Fibroblast of pulmonary artery (primary cell): ENCODE data around the gene ACTN2.

ENCODE experiments used
- DNase-seq: peaks from one replicate; pipeline ENCODE4 v3.0.0-alpha.2; 2010; ENCODE audit warnings: low read depth
- H3K4me3 ChIP-seq: replicated peaks from 2 replicates; pipeline ENCODE4 v1.5.1; 2011; ENCODE audit warnings: low read depth, mild to moderate bottlenecking, control low read depth, low read length, moderate library complexity
- TF ChIP-seq, protein P1 (sequence below): IDR thresholded peaks from 2 replicates; pipeline ENCODE4 v1.5.1; 2011; ENCODE audit warnings: mild to moderate bottlenecking, control low read depth, low read length, inconsistent platforms; ENCODE audit errors: missing control alignments

ACTN2 gene

DNA sequence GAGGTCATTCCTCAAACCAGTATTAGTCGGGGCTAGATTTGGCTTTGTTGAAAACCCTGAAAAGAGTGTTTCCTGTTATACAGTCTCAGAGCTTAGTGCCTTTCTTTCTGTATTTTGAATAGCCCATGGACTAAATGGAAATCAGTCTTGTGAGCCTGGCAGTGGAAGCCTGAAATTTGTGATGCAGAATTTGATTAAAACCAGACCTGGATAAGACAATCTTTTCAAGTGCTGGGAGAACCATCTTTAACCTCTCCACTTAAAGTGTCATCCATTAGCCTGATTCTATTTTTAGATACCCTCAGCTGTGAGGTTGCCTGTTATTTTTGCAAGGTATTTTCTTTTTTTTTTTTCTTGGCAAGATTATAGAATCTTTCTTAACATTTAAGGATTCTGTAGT lies 19.5 kb downstream of the ACTN2 start:
- DNase-seq = no peak
- no peak overlapping the region for H3K4me3 ChIP-seq
- TF ChIP-seq, protein P1, sequence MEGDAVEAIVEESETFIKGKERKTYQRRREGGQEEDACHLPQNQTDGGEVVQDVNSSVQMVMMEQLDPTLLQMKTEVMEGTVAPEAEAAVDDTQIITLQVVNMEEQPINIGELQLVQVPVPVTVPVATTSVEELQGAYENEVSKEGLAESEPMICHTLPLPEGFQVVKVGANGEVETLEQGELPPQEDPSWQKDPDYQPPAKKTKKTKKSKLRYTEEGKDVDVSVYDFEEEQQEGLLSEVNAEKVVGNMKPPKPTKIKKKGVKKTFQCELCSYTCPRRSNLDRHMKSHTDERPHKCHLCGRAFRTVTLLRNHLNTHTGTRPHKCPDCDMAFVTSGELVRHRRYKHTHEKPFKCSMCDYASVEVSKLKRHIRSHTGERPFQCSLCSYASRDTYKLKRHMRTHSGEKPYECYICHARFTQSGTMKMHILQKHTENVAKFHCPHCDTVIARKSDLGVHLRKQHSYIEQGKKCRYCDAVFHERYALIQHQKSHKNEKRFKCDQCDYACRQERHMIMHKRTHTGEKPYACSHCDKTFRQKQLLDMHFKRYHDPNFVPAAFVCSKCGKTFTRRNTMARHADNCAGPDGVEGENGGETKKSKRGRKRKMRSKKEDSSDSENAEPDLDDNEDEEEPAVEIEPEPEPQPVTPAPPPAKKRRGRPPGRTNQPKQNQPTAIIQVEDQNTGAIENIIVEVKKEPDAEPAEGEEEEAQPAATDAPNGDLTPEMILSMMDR = no peak

DNA sequence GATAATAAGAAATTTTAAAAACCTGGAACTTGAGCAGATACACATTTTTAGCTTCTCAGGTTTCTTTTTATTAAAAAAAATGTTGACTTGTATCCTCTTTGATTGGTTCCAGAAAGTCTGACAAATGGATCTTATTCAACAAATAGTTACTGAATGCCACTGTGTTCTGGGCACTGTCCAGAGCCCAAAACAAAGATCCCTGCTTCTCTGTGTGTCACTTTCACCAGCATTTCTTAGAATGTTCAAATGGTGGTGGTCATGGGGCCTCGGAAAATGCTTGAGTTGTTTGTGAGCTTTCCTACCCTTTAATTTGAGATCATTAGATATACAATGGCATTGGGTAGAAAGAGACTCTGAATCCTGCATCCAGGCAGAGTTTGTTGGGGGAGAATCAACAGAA lies 19.9 kb downstream of the ACTN2 start:
- TF ChIP-seq, protein P1 = no peak
- H3K4me3 ChIP-seq = no peak overlapping the region
- DNase-seq = no peak

DNA sequence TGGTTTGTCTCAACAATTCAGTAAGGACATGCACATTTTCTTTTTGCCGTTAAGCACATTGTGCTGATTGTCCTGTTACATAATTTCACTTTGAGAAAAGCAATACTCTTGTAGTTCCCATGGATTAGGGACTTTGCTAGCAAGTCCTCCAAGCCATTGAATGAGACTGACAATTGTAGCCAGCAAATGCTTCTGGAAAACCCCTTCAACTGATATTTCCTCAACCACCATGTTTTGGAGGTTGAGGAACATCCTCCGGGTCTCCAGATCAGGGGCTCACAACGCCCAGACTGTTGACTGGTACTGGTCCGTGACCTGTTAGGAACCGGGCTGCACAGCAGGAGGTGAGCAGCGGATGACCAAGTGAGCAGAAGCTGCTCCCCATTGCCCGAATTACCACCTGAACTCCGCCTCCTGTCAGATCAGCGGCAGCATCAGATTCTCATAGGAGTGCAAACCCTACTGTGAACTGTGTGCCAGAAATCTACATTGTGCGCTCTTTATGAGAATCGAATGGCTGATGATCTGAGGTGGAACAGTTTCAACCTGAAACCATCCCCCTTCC lies 24.1 kb downstream of the ACTN2 start:
- DNase-seq = no peak
- H3K4me3 ChIP-seq = no peak overlapping the region

DNA sequence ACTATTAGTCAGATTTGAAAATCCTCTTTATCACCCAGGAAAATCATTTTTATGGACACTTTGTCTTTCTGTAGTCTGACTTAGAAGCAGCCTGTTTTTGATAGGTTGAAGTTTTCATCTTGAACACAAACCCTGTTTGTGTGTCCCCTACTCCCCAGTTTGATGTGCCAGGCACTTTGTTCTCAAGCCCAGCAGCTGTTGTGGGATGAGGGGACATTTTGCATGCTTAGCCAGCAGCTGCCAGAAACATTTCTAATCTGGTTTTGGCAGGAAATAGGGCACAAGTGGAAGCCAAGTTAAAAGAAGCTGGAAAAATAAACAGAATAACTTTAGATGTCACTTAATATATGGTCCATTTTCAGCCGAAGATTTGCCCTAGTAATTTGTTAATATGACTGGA lies 29.9 kb downstream of the ACTN2 start:
- TF ChIP-seq, protein P1 = no peak
- peak; percentile 36 for DNase-seq
- H3K4me3 ChIP-seq = no peak overlapping the region

More for the DNA sequence above, 24.1 kb downstream of the ACTN2 start:
- TF ChIP-seq, protein P1 = no peak

DNA sequence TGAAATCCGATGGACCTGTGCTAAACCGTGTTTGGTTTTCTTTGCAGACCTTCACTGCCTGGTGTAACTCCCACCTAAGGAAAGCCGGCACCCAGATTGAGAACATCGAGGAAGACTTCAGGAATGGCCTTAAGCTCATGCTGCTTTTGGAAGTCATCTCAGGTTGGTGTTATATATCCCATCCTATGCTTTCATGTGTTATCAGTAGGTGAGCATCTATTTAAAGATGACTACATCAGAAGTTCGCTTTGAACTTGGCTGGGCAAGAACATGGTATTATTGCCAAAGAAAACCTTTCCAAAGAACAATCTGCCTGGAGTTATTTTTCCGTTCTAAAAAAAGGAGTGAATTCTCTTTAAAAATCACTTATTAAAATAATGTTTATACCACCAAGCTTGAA lies 31.5 kb downstream of the ACTN2 start:
- TF ChIP-seq, protein P1 = no peak
- no peak for DNase-seq

DNA sequence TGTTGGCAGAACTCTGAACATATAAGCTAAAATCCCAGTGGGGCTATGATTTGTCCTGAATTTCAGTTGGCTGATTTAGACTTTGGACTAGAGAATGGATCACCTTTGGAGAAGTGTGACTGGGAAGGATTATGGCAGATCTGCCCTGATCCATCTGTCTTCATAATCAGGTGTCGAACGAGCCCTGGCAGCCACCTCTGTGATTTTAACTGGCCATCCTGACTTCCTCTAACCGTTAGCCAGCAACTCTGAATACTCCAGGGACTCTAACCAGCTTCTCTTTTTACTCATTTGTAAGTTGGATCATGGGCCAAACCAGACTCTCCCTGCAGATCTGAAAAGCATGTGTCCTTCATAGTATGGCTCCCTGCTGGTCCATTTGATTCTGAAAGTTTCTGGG lies 32.0 kb downstream of the ACTN2 start:
- no peak overlapping the region for H3K4me3 ChIP-seq
- no peak for DNase-seq
- TF ChIP-seq, protein P1 = no peak

More for the DNA sequence above, 31.5 kb downstream of the ACTN2 start:
- H3K4me3 ChIP-seq = no peak overlapping the region

DNA sequence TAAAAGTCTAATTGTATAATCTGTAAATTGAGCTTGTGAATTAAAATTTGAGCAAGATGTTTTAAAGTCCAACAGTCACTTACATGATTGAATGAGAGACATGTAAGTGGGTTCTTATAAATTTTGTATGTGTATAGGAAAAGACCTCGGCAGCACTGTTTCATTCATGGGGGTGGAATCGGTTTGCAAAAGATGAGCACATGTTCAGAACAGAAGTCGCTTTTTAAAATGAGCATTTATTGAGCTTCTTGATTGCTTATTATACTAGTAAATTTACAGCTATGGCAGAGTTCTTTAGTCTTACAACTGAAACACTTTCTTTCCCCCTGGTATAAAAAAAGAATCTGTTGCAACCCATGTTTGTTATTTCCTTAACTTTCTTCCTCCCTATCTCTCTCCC lies 33.9 kb downstream of the ACTN2 start:
- H3K4me3 ChIP-seq = no peak overlapping the region
- no peak for DNase-seq
- TF ChIP-seq, protein P1 = no peak
